B cell (primary cell): ENCODE results near the gene DDX56.

ENCODE experiments used
- CTCF ChIP-seq: fragments of 200-600 bp; IDR thresholded peaks from one replicate; pipeline ENCODE4 v1.8.0; 2022; ENCODE audit warnings: antibody characterized with exemption, mild to moderate bottlenecking
- EZH2 ChIP-seq: IDR thresholded peaks from 2 replicates; pipeline ENCODE4 v1.6.1; 2012; ENCODE audit warnings: borderline replicate concordance, low read depth, mild to moderate bottlenecking, moderate library complexity, low read length; ENCODE audit not compliant: insufficient read depth, poor library complexity, severe bottlenecking

GRCh38 chr7:44575054-44575453 lies 1.3 kb upstream of the DDX56 start:
- TF ChIP-seq CTCF (no peak), EZH2 (no peak)
